Fibroblast of skin of left biceps (primary cell): ENCODE data around the gene FOSL1.

Experiments
- DNase-seq, 2 experiments: peaks; one replicate each; pipeline ENCODE4 v3.0.0-alpha.2; 2013; ENCODE audit warnings: low read depth in 2 of 2

FOSL1 gene

GRCh38 chr11:65900125-65900898, at the start of gene FOSL1:
TSS of gene FOSL1 (minus strand) at chr11:65900388. CDS start at chr11:65900339, 49 bp downstream.
- DNase-seq, result peak; percentile 77 to 79

- DNase-seq, result no peak
These were observed 47.5 kb upstream of the FOSL1 start for GRCh38 chr11:65947603-65948125.

- DNase-seq, result no peak
These were observed 46.9 kb upstream of the FOSL1 start for GRCh38 chr11:65947133-65947532.

- no peak for DNase-seq
These were observed 46.5 kb upstream of the FOSL1 start for GRCh38 chr11:65946655-65947054.

- no peak for DNase-seq
These were observed 45.9 kb upstream of the FOSL1 start for GRCh38 chr11:65945941-65946558.

- DNase-seq, result no peak
These were observed 45.3 kb upstream of the FOSL1 start, which contains the start of gene TSGA10IP for GRCh38 chr11:65945430-65945911. TSS of gene TSGA10IP (plus strand) at chr11:65945480. CDS start at chr11:65945676, 196 bp downstream.

- DNase-seq, result no peak
These were observed 44.6 kb upstream of the FOSL1 start for GRCh38 chr11:65944767-65945166.

GRCh38 chr11:65944191-65944590, 44.0 kb upstream of the FOSL1 start:
- DNase-seq, result no peak

- no peak for DNase-seq
These were observed 42.3 kb upstream of the FOSL1 start for GRCh38 chr11:65942531-65942930.

GRCh38 chr11:65941720-65942310, 41.6 kb upstream of the FOSL1 start:
- no peak for DNase-seq

GRCh38 chr11:65937766-65938165, 37.6 kb upstream of the FOSL1 start:
- DNase-seq, result no peak

- DNase-seq, result no peak
These were observed 33.8 kb upstream of the FOSL1 start for GRCh38 chr11:65934014-65934413.

- DNase-seq, result no peak
These were observed 32.4 kb upstream of the FOSL1 start for GRCh38 chr11:65932558-65932919.

GRCh38 chr11:65931773-65932557, 31.8 kb upstream of the FOSL1 start:
- DNase-seq, result no peak

GRCh38 chr11:65928667-65929066, 28.5 kb upstream of the FOSL1 start:
- no peak for DNase-seq

GRCh38 chr11:65927904-65928397, 27.8 kb upstream of the FOSL1 start:
- no peak for DNase-seq

GRCh38 chr11:65925397-65925796, 25.2 kb upstream of the FOSL1 start:
- DNase-seq, result no peak

GRCh38 chr11:65922565-65922964, 22.4 kb upstream of the FOSL1 start:
- no peak for DNase-seq

GRCh38 chr11:65921876-65922275, 21.7 kb upstream of the FOSL1 start:
- DNase-seq, result no peak

- DNase-seq, result no peak
These were observed 20.9 kb upstream of the FOSL1 start for GRCh38 chr11:65921033-65921555.

GRCh38 chr11:65920372-65920802, 20.2 kb upstream of the FOSL1 start:
- no peak for DNase-seq
